Fibroblast of lung (primary cell): ENCODE data around the gene MAD2L1. TPM values are rescaled to one million over a fixed set of nuclear protein-coding genes. Genes with fewer than 3 reads are reported as not detected.
A peak's percentile ranks its signal among the peaks of the same experiment; 100 is the strongest.

Source experiments
- DNase-seq, 2 donors: peaks; one replicate each; pipeline versions ENCODE4 v3.0.0 to v3.0.0-alpha.2; 2010; ENCODE audit warnings: low read depth in 2 of 2
- H2AFZ ChIP-seq: 2 replicates; pipeline ENCODE4 v1.5.1; 2012; ENCODE audit warnings: low read length, control low read depth, inconsistent platforms
- H3K27ac ChIP-seq: 2 replicates; pipeline ENCODE4 v1.5.1; 2011; ENCODE audit warnings: low read length, control low read depth; ENCODE audit not compliant: insufficient read depth
- H3K27me3 ChIP-seq: 2 replicates; pipeline ENCODE4 v1.5.1; 2011; ENCODE audit warnings: mild to moderate bottlenecking, low read length; ENCODE audit not compliant: control insufficient read depth, insufficient read depth
- H3K36me3 ChIP-seq: 2 replicates; pipeline ENCODE4 v1.5.1; 2011; ENCODE audit warnings: low read length; ENCODE audit not compliant: control insufficient read depth, insufficient read depth
- H3K4me1 ChIP-seq: 2 replicates; pipeline ENCODE4 v1.5.1; 2011; ENCODE audit warnings: low read length; ENCODE audit not compliant: control insufficient read depth, insufficient read depth; ENCODE audit errors: extremely low read depth
- H3K4me2 ChIP-seq: 2 replicates; pipeline ENCODE4 v1.5.1; 2011; ENCODE audit warnings: low read length, control low read depth; ENCODE audit not compliant: insufficient read depth; ENCODE audit errors: extremely low read depth
- H3K4me3 ChIP-seq, 4 experiments: fragments of 200-600 bp in 1 of 4; sonication (generic) in 1 of 4; replicated peaks in 1 of 4; 2 replicates each; pipeline ENCODE4 v1.5.1; 2011 to 2016; ENCODE audit warnings: low read length in 4 of 4, low read depth in 3 of 4, mild to moderate bottlenecking in 3 of 4, control low read depth in 2 of 4, inconsistent platforms in 1 of 4, mixed read lengths in 1 of 4; ENCODE audit not compliant: insufficient read depth in 1 of 4; ENCODE audit errors: control extremely low read depth in 1 of 4
- H3K79me2 ChIP-seq: 2 replicates; pipeline ENCODE4 v1.5.1; 2012; ENCODE audit warnings: mild to moderate bottlenecking, low read length, inconsistent platforms; ENCODE audit not compliant: control insufficient read depth, insufficient read depth
- H3K9ac ChIP-seq: 2 replicates; pipeline ENCODE4 v1.5.1; 2011; ENCODE audit warnings: mild to moderate bottlenecking, low read length, control low read depth; ENCODE audit not compliant: insufficient read depth
- H3K9me3 ChIP-seq: 2 replicates; pipeline ENCODE4 v1.5.1; 2012; ENCODE audit warnings: low read depth, low read length; ENCODE audit not compliant: control insufficient read depth, insufficient read depth
- H4K20me1 ChIP-seq: 2 replicates; pipeline ENCODE4 v1.5.1; 2011; ENCODE audit warnings: low read length; ENCODE audit not compliant: control insufficient read depth, insufficient read depth; ENCODE audit errors: extremely low read depth
- EZH2 ChIP-seq: IDR thresholded peaks from 2 replicates; pipeline ENCODE4 v1.5.1; 2012; ENCODE audit warnings: low read length, control low read depth, mild to moderate bottlenecking; ENCODE audit errors: missing control alignments
- polyA plus RNA-seq, 2 donors: library from polyadenylated mRNA; depleted of rRNA in 1 of 2; stranded (reverse) in 1 of 2; unstranded in 1 of 2; fragments of >200 nt; gene quantifications; 2 replicates each; pipeline ENCODE4 v1.2.1, GENCODE V29; 2011 to 2012; ENCODE audit warnings: missing spikeins in 1 of 2
- total RNA-seq: library from RNA; depleted of rRNA; stranded (reverse); fragments of >200 nt; gene quantifications from 2 replicates; pipeline ENCODE4 v1.2.1, GENCODE V29; 2014
- TF ChIP-seq, protein P1 (sequence below), 2 donors: IDR thresholded peaks in 1 of 2; conservative IDR thresholded peaks in 1 of 2; 1 replicate in 1 of 2; 2 replicates in 1 of 2; pipeline ENCODE4 v1.5.1; 2011 to 2012; ENCODE audit warnings: low read length in 2 of 2, control low read depth in 1 of 2, inconsistent platforms in 1 of 2, low read depth in 1 of 2, mild to moderate bottlenecking in 1 of 2

The MAD2L1 gene
- total and polyA plus RNA-seq, 2 donors (not counting 1 experiment from before 2014, with no cell fraction given), result 10.6 to 12.8 TPM

DNA sequence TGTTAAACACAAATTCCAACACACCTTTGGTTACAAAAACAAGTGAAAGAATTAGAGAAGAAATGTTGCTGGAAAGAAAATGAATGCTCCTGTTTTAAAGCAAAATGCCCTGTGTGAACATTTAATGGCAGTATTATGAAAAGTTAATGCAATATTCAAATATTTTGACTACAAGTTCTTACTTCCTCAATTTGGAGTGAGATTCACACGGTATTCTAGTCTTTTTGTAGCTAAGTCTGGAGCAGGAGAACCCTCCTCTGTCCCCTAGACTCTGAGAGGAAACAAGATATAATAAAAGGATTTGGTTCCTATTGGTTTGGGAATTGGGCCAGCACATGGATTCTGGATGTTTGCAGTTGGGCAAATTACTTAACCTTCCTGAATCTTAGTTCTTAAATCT, 12.7 kb downstream of the MAD2L1 start:
- H3K27ac ChIP-seq, result no peak overlapping the region
- DNase-seq, result no peak
- H3K27me3 ChIP-seq, result no peaks in the 10 kb centered on the region
- H3K9me3 ChIP-seq, result no peaks in the 10 kb centered on the region
- no peaks in the 10 kb centered on the region for H4K20me1 ChIP-seq
- no peak overlapping the region for H2AFZ ChIP-seq
- H3K79me2 ChIP-seq, result no peaks in the 10 kb centered on the region
- H3K4me2 ChIP-seq, result no peak overlapping the region
- no peak overlapping the region for H3K9ac ChIP-seq
- H3K4me1 ChIP-seq, result peaks cover 2% of the 10 kb centered on the region
- H3K4me3 ChIP-seq, result no peak overlapping the region
- TF ChIP-seq EZH2, result no peak
- TF ChIP-seq, protein P1, sequence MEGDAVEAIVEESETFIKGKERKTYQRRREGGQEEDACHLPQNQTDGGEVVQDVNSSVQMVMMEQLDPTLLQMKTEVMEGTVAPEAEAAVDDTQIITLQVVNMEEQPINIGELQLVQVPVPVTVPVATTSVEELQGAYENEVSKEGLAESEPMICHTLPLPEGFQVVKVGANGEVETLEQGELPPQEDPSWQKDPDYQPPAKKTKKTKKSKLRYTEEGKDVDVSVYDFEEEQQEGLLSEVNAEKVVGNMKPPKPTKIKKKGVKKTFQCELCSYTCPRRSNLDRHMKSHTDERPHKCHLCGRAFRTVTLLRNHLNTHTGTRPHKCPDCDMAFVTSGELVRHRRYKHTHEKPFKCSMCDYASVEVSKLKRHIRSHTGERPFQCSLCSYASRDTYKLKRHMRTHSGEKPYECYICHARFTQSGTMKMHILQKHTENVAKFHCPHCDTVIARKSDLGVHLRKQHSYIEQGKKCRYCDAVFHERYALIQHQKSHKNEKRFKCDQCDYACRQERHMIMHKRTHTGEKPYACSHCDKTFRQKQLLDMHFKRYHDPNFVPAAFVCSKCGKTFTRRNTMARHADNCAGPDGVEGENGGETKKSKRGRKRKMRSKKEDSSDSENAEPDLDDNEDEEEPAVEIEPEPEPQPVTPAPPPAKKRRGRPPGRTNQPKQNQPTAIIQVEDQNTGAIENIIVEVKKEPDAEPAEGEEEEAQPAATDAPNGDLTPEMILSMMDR (conservative IDR thresholded peaks at IDR 0.05 in 1 of 2, IDR thresholded peaks at IDR 0.05 in 1 of 2; ENCODE audit: low read depth in 1 of 2, low read length in 2 of 2), result no peak
- H3K36me3 ChIP-seq, result no peaks in the 10 kb centered on the region

DNA sequence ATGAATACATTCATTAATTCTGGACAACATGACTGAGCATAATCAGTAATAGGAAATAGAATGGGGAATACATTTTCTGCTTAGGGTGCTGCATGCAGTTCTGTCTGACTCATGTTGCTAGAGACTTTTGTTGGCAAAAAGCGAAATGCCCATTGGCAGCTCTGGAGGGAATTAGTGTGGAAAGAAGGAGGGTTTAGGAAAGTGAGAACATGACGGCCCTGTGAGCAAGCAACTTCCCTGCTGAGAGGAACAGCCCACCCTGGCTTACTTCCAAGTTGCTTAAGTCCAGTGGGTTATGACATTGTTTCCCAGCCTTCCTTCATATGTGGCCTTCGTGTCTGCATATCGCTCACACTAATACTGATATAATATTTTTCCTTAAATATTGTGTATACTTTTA, 13.8 kb downstream of the MAD2L1 start:
- H3K36me3 ChIP-seq, result no peaks in the 10 kb centered on the region
- no peak overlapping the region for H3K4me3 ChIP-seq
- no peaks in the 10 kb centered on the region for H3K9me3 ChIP-seq
- H3K79me2 ChIP-seq, result no peaks in the 10 kb centered on the region
- H4K20me1 ChIP-seq, result no peaks in the 10 kb centered on the region
- no peak overlapping the region for H3K9ac ChIP-seq
- H3K27me3 ChIP-seq, result no peaks in the 10 kb centered on the region
- H3K4me1 ChIP-seq, result peaks cover 2% of the 10 kb centered on the region
- H2AFZ ChIP-seq, result no peak overlapping the region
- no peak overlapping the region for H3K27ac ChIP-seq
- H3K4me2 ChIP-seq, result no peak overlapping the region
- peak; percentile 94 to 100 for DNase-seq
- no peak for TF ChIP-seq EZH2
- TF ChIP-seq, protein P1 (conservative IDR thresholded peaks at IDR 0.05 in 1 of 2, IDR thresholded peaks at IDR 0.05 in 1 of 2; ENCODE audit: low read depth in 1 of 2, low read length in 2 of 2), result no peak

DNA sequence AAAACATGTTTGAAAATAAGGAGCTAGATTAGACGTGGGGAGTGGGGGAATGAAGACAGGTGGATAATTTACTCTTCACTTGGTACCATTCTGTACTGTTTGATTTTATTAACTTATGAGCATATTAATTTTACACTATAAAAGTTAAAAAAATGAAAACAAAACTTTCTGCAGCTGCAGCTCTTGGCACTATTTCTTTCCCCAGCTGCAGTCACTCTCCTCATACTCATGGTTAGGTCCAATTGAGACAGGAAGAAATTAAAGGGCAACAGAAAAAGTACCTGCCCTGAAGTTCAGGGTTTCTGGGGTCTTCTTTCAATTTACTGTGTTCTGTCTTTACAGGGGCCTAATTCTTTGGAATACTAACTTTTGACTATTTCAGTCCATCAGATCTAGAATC, 15.4 kb downstream of the MAD2L1 start:
- Histone ChIP-seq H3K9ac (no peak overlapping the region), H3K9me3 (no peaks in the 10 kb centered on the region), H2AFZ (no peak overlapping the region), H3K27ac (no peak overlapping the region), H3K36me3 (no peaks in the 10 kb centered on the region), H3K79me2 (no peaks in the 10 kb centered on the region), H3K4me2 (no peak overlapping the region), H4K20me1 (no peaks in the 10 kb centered on the region), H3K27me3 (no peaks in the 10 kb centered on the region), H3K4me3 (no peak overlapping the region), H3K4me1 (peaks cover 2% of the 10 kb centered on the region)
- TF ChIP-seq, protein P1 (conservative IDR thresholded peaks at IDR 0.05 in 1 of 2, IDR thresholded peaks at IDR 0.05 in 1 of 2; ENCODE audit: low read depth in 1 of 2, low read length in 2 of 2), result no peak
- no peak for TF ChIP-seq EZH2
- DNase-seq, result no peak
